Spleen (tissue), 7 donors: ENCODE data around the gene SDCBP2.

Experiments used
- POLR2A ChIP-seq, 3 donors: fragments of 450-650 bp; IDR thresholded peaks; one replicate each; pipeline ENCODE4 v1.5.1; 2017; ENCODE audit warnings: antibody characterized with exemption in 3 of 3, mild to moderate bottlenecking in 1 of 3
- POLR2AphosphoS5 ChIP-seq, 3 donors: sonication (generic); formaldehyde crosslinking; IDR thresholded peaks; one replicate each; pipeline ENCODE4 v1.5.1; 2017; ENCODE audit warnings: antibody characterized with exemption in 3 of 3
- TF ChIP-seq, protein P1 (sequence below), 11 experiments: fragments of 200-600 bp in 7 of 11; fragments of 450-650 bp in 4 of 11; sonication (generic) in 4 of 11; IDR thresholded peaks in 8 of 11; conservative IDR thresholded peaks in 3 of 11; 1 replicate in 7 of 11; 2 replicates in 4 of 11; pipeline versions ENCODE4 v1.4.0 to v1.8.0; 2016 to 2021; ENCODE audit warnings: antibody characterized with exemption in 11 of 11, inconsistent platforms in 4 of 11, mild to moderate bottlenecking in 1 of 11
- donor health status: DM: no; HTN: no; CAD: no; lungs with moderate emphysema.
- donor health status: DM: no; HTN: no; CAD: no.
- donor health status: DM: no; HTN: no; CAD: no.

DNA sequence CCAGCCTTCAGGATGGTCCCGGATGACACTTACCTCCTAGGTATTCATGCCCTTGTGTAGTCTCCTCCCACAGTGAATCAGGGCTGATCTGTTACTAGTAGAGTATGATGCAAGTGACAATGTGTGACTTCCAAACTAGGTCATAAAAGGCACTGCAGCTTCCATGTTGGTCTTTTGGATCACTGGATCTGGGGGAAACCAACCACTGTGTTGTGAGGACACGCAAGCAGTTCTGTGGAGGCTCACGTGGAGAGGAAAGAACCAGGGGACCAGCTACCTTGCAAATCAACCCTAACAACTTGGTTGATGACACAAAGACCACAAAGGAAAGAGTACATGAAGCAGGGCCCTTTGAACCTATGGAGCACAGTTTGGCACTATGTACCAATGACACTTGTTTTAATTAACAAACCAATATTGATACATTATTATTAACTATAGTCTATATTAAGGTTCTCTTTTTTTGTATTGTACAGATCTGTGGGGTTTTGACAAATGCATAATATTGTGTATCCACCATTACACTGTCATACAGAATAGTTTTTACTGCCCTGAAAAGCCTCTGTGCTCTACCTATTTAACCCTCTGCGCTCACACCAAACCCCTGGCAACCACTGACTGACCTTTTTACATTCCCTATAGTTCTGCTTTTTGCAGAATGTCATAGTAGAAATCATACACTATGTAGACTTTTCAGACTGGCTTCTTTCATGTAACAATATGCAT is 16.3 kb upstream of the SDCBP2 start:
- TF ChIP-seq, protein P1, sequence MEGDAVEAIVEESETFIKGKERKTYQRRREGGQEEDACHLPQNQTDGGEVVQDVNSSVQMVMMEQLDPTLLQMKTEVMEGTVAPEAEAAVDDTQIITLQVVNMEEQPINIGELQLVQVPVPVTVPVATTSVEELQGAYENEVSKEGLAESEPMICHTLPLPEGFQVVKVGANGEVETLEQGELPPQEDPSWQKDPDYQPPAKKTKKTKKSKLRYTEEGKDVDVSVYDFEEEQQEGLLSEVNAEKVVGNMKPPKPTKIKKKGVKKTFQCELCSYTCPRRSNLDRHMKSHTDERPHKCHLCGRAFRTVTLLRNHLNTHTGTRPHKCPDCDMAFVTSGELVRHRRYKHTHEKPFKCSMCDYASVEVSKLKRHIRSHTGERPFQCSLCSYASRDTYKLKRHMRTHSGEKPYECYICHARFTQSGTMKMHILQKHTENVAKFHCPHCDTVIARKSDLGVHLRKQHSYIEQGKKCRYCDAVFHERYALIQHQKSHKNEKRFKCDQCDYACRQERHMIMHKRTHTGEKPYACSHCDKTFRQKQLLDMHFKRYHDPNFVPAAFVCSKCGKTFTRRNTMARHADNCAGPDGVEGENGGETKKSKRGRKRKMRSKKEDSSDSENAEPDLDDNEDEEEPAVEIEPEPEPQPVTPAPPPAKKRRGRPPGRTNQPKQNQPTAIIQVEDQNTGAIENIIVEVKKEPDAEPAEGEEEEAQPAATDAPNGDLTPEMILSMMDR (IDR thresholded peaks at IDR 0.05 in 8 of 11, conservative IDR thresholded peaks at IDR 0.05 in 3 of 11): no peak
- TF ChIP-seq POLR2A (IDR thresholded peaks at IDR 0.05): no peak
- no peak for TF ChIP-seq POLR2AphosphoS5 (IDR thresholded peaks at IDR 0.05)
